T-helper 17 cell (primary cell): ENCODE results near the gene AREG. TPM values are rescaled to one million over a fixed set of nuclear protein-coding genes. Genes with fewer than 3 reads are reported as not detected.

Experiments used
- ATAC-seq: fragments of 150-1000 bp; cut with Tn5 transposase; 2 replicates; pipeline ENCODE4 v1.10.0; 2021; ENCODE audit warnings: mild to moderate bottlenecking, moderate library complexity
- DNase-seq, 3 donors: peaks; one replicate each; pipeline versions ENCODE4 v3.0.0 to v3.0.0-alpha.2; 2020 to 2021
- H3K9me3 ChIP-seq: one replicate; pipeline ENCODE4 v1.7.0; 2013; ENCODE audit warnings: low read length, mild to moderate bottlenecking; ENCODE audit not compliant: control insufficient read depth, poor library complexity, severe bottlenecking
- H3K27ac Mint-ChIP-seq: one replicate; pipeline ENCODE4 v1.8.0; 2022; ENCODE audit warnings: mild to moderate bottlenecking, moderate library complexity, mixed read lengths
- H3K27me3 Mint-ChIP-seq: one replicate; pipeline ENCODE4 v1.8.0; 2022; ENCODE audit warnings: mixed read lengths
- H3K36me3 Mint-ChIP-seq: one replicate; pipeline ENCODE4 v1.8.0; 2022; ENCODE audit warnings: low read depth, mixed read lengths
- H3K4me1 Mint-ChIP-seq: one replicate; pipeline ENCODE4 v1.8.0; 2022; ENCODE audit warnings: mild to moderate bottlenecking, mixed read lengths
- H3K4me3 Mint-ChIP-seq: one replicate; pipeline ENCODE4 v1.8.0; 2022; ENCODE audit warnings: mild to moderate bottlenecking, moderate library complexity, mixed read lengths
- total RNA-seq, 4 donors: library from RNA in 2 of 4; stranded (reverse) in 2 of 4; gene quantifications; one replicate each; pipeline ENCODE4 v1.2.3 and lab custom pipeline; 2022 to 2026

Gene AREG
- total RNA-seq, 2 donors from 2014 or later: 15.0 to 17.3 TPM

GRCh38 chr4:74415602-74416300, 29.2 kb upstream of the AREG start:
- Mint-ChIP-seq H3K4me3 (no peak overlapping the region), H3K36me3 (peaks cover 2% of the 10 kb centered on the region), H3K27me3 (peaks cover 15% of the 10 kb centered on the region), H3K27ac (no peak overlapping the region), H3K4me1 (no peaks in the 10 kb centered on the region)
- no peaks in the 10 kb centered on the region for H3K9me3 ChIP-seq
- ATAC-seq: no peak
- no peak for DNase-seq

DNA sequence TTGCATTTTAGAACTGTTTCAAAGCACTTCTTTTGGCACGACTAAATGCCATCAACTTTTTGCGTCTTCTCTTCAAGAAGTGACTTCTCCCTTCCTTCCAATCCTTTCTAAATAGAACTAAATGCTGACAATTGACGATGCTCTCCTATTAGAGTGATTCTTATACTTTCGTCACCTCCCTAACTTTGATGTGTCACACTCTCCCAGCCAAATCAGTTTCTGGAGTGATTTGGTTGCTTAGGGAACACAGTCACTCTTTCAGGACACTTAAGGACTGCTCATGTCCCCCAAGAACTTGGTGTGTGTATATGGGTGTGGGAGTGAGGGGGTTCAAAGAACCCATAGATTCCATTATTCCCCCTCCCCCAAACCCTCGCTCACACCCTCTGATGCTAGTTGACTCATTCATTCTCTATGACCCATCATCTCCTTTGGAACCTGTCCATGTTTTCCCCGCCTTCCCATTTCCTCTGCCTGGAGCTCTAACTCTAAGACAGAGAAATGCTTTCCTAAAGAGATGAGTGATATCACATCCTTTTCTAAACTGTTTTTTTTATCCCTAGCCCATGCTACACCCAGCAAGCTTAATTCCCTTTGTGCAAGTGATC, 26.8 kb upstream of the AREG start:
- peaks cover 6% of the 10 kb centered on the region for H3K36me3 Mint-ChIP-seq
- ATAC-seq (no peak), DNase-seq (no peak)
- no peaks in the 10 kb centered on the region for H3K4me1 Mint-ChIP-seq
- no peak overlapping the region for H3K27ac Mint-ChIP-seq
- no peak overlapping the region for H3K4me3 Mint-ChIP-seq
- no peaks in the 10 kb centered on the region for H3K9me3 ChIP-seq
- peaks cover 30% of the 10 kb centered on the region for H3K27me3 Mint-ChIP-seq

- peaks cover 9% of the 10 kb centered on the region for H3K36me3 Mint-ChIP-seq
- H3K27me3 Mint-ChIP-seq: peaks cover 33% of the 10 kb centered on the region
- DNase-seq (no peak), ATAC-seq (no peak)
- no peaks in the 10 kb centered on the region for H3K9me3 ChIP-seq
- H3K27ac Mint-ChIP-seq: no peak overlapping the region
- H3K4me1 Mint-ChIP-seq: no peaks in the 10 kb centered on the region
- H3K4me3 Mint-ChIP-seq: no peak overlapping the region
Observed at GRCh38 chr4:74420863-74421262, 24.1 kb upstream of the AREG start.

- ATAC-seq (no peak), DNase-seq (no peak)
- Mint-ChIP-seq H3K27ac (no peak overlapping the region), H3K36me3 (peaks cover 9% of the 10 kb centered on the region), H3K4me1 (no peaks in the 10 kb centered on the region), H3K4me3 (no peak overlapping the region), H3K27me3 (peaks cover 27% of the 10 kb centered on the region)
- H3K9me3 ChIP-seq: no peaks in the 10 kb centered on the region
Observed at GRCh38 chr4:74423104-74423503, 21.8 kb upstream of the AREG start.

DNA sequence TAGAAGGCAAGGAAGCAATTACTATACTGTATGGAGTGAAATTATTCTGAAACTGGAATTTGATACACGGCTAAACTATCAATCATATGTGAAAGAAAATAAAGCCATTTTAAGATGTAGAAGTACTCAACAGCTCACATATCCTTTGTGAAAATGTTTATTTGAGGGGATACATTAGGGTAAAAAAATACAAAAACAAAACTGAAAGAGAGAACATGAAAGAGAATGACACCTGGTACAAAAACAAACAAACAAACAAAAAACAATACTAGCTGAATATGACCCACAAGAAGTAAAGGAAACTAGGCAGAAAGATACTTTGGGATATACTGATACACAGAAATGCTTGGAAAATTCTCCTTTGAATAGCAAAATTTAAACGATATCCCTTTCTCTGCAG, 20.8 kb upstream of the AREG start:
- DNase-seq (no peak), ATAC-seq (no peak)
- Mint-ChIP-seq H3K36me3 (peaks cover 6% of the 10 kb centered on the region), H3K4me1 (no peaks in the 10 kb centered on the region), H3K4me3 (no peak overlapping the region), H3K27me3 (peaks cover 19% of the 10 kb centered on the region), H3K27ac (no peak overlapping the region)
- no peaks in the 10 kb centered on the region for H3K9me3 ChIP-seq

GRCh38 chr4:74426101-74426500, 18.8 kb upstream of the AREG start:
- H3K4me3 Mint-ChIP-seq: no peak overlapping the region
- H3K27ac Mint-ChIP-seq: no peak overlapping the region
- H3K36me3 Mint-ChIP-seq: peaks cover 6% of the 10 kb centered on the region
- ATAC-seq (no peak), DNase-seq (no peak)
- no peaks in the 10 kb centered on the region for H3K9me3 ChIP-seq
- peaks cover 15% of the 10 kb centered on the region for H3K27me3 Mint-ChIP-seq
- H3K4me1 Mint-ChIP-seq: no peaks in the 10 kb centered on the region

- H3K9me3 ChIP-seq: no peaks in the 10 kb centered on the region
- no peaks in the 10 kb centered on the region for H3K4me1 Mint-ChIP-seq
- no peak overlapping the region for H3K27ac Mint-ChIP-seq
- no peak for DNase-seq
- H3K36me3 Mint-ChIP-seq: peaks cover 3% of the 10 kb centered on the region
- no peak for ATAC-seq
- H3K4me3 Mint-ChIP-seq: no peak overlapping the region
- peaks cover 3% of the 10 kb centered on the region for H3K27me3 Mint-ChIP-seq
Observed at GRCh38 chr4:74428276-74428675, 16.7 kb upstream of the AREG start.

- Mint-ChIP-seq H3K27ac (no peak overlapping the region), H3K4me1 (no peaks in the 10 kb centered on the region), H3K4me3 (no peak overlapping the region), H3K36me3 (no peaks in the 10 kb centered on the region), H3K27me3 (peaks cover 5% of the 10 kb centered on the region)
- DNase-seq (no peak), ATAC-seq (no peak)
- no peaks in the 10 kb centered on the region for H3K9me3 ChIP-seq
Observed at GRCh38 chr4:74431113-74431826, 13.7 kb upstream of the AREG start.

DNA sequence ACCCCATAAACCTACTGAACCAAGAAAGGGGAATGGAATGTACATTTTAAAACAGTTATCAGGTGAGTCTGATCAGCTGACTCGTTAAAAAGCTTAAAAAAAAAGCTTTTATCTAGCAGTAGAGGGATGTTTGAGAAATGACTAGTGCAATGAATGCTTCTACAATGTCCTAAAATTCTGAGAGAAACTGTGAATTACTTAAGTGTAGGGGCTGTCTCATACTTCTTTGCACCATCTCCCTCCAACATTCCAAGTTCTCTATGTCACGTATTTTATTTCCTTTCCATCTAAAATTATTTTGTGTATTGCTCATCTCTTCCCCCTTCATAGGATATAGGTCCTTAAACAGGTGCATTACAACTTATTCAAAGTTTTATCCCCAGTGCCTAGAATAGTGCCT, 11.9 kb upstream of the AREG start:
- peaks cover 5% of the 10 kb centered on the region for H3K27me3 Mint-ChIP-seq
- H3K4me3 Mint-ChIP-seq: no peak overlapping the region
- H3K27ac Mint-ChIP-seq: no peak overlapping the region
- ATAC-seq (no peak), DNase-seq (no peak)
- H3K9me3 ChIP-seq: no peaks in the 10 kb centered on the region
- H3K36me3 Mint-ChIP-seq: no peaks in the 10 kb centered on the region
- no peaks in the 10 kb centered on the region for H3K4me1 Mint-ChIP-seq

DNA sequence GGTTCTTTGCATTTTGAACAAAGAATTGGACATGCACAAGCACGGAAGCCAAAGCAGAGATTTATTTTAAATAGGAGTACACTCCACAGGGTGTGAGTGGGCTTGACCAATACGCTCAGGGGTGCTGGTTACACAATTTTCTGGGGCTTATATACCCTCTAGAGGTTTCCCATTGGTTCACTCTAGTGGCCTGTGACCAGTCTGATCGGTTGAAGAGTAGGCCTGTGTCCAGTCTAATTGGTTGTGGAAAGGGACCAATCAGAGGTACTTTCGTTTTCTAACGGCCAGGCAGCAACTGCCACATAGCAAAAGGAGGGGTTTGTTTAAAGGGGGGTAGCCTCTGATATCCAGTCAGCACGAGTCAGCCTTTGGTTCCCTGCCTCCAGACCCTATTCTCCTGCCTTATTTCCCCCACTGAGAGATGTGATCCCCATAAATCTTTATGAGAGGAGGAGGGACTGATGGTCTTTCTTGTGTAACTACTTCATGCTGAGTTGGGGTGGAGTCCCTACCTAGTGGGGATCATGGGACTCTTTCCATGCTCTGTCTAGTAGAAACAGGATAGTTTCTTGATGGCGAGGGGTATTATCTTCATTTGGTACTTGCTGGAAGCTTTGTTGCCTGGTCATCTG, 11.3 kb upstream of the AREG start:
- H3K9me3 ChIP-seq: no peaks in the 10 kb centered on the region
- Mint-ChIP-seq H3K4me3 (no peak overlapping the region), H3K27ac (no peak overlapping the region), H3K27me3 (peaks cover 5% of the 10 kb centered on the region), H3K4me1 (no peaks in the 10 kb centered on the region), H3K36me3 (no peaks in the 10 kb centered on the region)
- ATAC-seq (no peak), DNase-seq (no peak)

GRCh38 chr4:74435296-74435695, 9.6 kb upstream of the AREG start:
- Mint-ChIP-seq H3K36me3 (no peaks in the 10 kb centered on the region), H3K27ac (no peak overlapping the region), H3K27me3 (peaks cover 5% of the 10 kb centered on the region), H3K4me1 (no peaks in the 10 kb centered on the region), H3K4me3 (no peak overlapping the region)
- ATAC-seq (no peak), DNase-seq (no peak)
- no peaks in the 10 kb centered on the region for H3K9me3 ChIP-seq

DNA sequence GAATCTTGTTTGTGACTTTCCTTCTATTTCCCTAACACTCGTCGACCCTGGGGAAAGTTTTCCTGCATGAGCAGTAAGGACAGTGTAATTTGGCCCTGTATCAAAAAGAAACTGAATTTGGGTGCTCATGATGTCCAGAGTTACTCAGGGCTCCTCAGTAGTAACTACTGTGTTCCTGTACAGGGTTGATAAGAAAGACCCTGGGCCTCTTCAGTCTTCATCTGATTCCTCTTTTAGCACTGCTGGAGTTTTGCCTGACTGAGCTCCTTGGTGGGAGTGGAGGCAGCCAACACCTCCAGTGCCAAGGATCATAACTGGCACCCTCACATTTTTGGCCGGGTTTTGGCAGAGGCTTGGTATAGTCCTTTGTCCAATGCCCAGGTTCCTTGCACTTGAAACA, 7.1 kb upstream of the AREG start:
- Mint-ChIP-seq H3K27me3 (peaks cover 5% of the 10 kb centered on the region), H3K27ac (no peak overlapping the region), H3K4me3 (no peak overlapping the region)

DNA sequence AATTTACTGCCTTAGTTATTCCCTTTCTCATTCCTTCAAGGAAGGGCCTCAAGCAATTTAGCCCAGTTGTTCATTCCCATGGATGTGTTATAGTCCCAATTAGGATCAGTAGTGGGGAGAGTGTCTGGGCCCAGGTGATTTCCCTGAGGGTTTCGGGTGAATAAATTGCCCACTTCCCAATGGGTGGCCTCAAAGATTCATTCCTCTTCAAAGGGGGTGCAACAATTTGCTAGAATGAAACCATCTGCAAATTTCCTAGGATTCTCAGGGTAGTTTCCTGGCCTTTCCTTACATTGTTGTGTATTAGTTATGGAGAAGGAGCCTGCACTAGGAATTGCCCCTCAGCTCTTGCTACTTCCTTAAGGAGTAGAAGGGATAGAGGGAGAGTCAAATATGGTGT, 6.3 kb upstream of the AREG start:
- DNase-seq (no peak), ATAC-seq (no peak)
- no peak overlapping the region for H3K27ac Mint-ChIP-seq
- H3K4me3 Mint-ChIP-seq: no peak overlapping the region
- H3K9me3 ChIP-seq: no peaks in the 10 kb centered on the region
- H3K4me1 Mint-ChIP-seq: no peaks in the 10 kb centered on the region
- no peaks in the 10 kb centered on the region for H3K36me3 Mint-ChIP-seq
- H3K27me3 Mint-ChIP-seq: no peaks in the 10 kb centered on the region

More for the DNA sequence above, 7.1 kb upstream of the AREG start:
- DNase-seq: no peak
- Mint-ChIP-seq H3K4me1 (no peaks in the 10 kb centered on the region), H3K36me3 (no peaks in the 10 kb centered on the region)
- no peak for ATAC-seq
- H3K9me3 ChIP-seq: no peaks in the 10 kb centered on the region
